ENCODE data around the gene CENPP.

DNA sequence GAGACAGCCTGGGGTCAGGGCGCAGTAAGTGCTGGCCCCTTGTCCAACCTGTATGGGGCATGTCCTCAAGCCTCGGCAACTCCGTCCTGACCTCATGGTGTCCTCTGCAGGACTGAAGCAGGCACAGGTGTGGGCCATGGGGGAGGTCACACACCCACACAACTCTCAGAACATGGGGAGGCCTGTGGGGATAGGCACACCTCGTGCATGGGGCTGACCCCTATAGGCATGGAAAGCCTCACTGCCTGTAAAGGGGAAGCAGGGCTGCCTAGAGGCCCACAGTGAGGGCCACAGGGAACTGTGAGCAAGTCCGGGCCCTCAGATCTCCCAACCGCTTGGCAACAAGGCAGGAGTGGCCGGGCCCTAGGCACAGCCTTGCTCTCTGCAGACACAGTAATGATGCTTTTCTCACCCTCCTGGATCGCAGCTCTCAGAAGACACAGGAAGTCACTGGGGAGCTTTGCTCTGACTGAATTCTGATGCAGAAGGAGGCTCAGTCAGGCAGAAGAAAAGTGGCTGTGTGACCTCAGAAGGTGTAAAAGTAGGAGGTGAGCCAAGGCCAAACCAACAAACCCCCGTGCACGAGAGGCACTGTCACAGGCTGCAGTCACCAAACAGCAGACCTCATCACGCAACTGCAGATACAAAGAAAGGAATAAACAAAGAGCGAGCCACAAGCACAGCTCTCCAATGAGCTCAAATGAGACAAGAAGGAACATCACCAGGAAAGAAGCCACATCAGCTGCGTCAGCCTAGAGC is 338.8 kb downstream of the CENPP start:
- no peak for TF ChIP-seq RFX5 (IDR thresholded peaks at IDR 0.05)
- TF ChIP-seq, protein P1, sequence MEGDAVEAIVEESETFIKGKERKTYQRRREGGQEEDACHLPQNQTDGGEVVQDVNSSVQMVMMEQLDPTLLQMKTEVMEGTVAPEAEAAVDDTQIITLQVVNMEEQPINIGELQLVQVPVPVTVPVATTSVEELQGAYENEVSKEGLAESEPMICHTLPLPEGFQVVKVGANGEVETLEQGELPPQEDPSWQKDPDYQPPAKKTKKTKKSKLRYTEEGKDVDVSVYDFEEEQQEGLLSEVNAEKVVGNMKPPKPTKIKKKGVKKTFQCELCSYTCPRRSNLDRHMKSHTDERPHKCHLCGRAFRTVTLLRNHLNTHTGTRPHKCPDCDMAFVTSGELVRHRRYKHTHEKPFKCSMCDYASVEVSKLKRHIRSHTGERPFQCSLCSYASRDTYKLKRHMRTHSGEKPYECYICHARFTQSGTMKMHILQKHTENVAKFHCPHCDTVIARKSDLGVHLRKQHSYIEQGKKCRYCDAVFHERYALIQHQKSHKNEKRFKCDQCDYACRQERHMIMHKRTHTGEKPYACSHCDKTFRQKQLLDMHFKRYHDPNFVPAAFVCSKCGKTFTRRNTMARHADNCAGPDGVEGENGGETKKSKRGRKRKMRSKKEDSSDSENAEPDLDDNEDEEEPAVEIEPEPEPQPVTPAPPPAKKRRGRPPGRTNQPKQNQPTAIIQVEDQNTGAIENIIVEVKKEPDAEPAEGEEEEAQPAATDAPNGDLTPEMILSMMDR (IDR thresholded peaks at IDR 0.05): no peak
- no peak for TF ChIP-seq RCOR1 (IDR thresholded peaks at IDR 0.05; ENCODE audit: low read depth, low read length)
- no peak for TF ChIP-seq POLR2A (IDR thresholded peaks at IDR 0.05; ENCODE audit: low read length)
- TF ChIP-seq MAFK (IDR thresholded peaks at IDR 0.05; ENCODE audit: partially characterized antibody): no peak
- no peak for TF ChIP-seq JUN (IDR thresholded peaks at IDR 0.05)
- no peak for TF ChIP-seq RAD21 (conservative IDR thresholded peaks at IDR 0.05 in 1 of 2, IDR thresholded peaks at IDR 0.05 in 1 of 2)
- no peak for TF ChIP-seq SREBF2 (IDR thresholded peaks at IDR 0.05)
- no peak for TF ChIP-seq CEBPB (IDR thresholded peaks at IDR 0.05)
- no peak for TF ChIP-seq EP300 (IDR thresholded peaks at IDR 0.05)

Data from A549 (cell line).